ENCODE results near the gene UNC5A.

UNC5A gene

GRCh38 chr5:176889321-176890280, 79.2 kb downstream of the UNC5A start:
- H3K4me3 ChIP-seq (ENCODE audit: low read depth, low read length), result no peak overlapping the region
- DNase-seq (ENCODE audit: low read depth, low spot score), result no peak
- in situ Hi-C loops (cut with HindIII; ENCODE audit: low sequenced_read_pairs), result no loop called here
- no peak for TF ChIP-seq CTCF (IDR thresholded peaks at IDR 0.05; ENCODE audit: low read depth, low read length)

- in situ Hi-C loops (cut with HindIII; ENCODE audit: low sequenced_read_pairs), result no loop called here
- DNase-seq (ENCODE audit: low read depth, low spot score), result no peak
- no peak for TF ChIP-seq CTCF (IDR thresholded peaks at IDR 0.05; ENCODE audit: low read depth, low read length)
- H3K4me3 ChIP-seq (ENCODE audit: low read depth, low read length), result no peak overlapping the region
Measured at GRCh38 chr5:176890455-176891330, 80.3 kb downstream of the UNC5A start.

DNA sequence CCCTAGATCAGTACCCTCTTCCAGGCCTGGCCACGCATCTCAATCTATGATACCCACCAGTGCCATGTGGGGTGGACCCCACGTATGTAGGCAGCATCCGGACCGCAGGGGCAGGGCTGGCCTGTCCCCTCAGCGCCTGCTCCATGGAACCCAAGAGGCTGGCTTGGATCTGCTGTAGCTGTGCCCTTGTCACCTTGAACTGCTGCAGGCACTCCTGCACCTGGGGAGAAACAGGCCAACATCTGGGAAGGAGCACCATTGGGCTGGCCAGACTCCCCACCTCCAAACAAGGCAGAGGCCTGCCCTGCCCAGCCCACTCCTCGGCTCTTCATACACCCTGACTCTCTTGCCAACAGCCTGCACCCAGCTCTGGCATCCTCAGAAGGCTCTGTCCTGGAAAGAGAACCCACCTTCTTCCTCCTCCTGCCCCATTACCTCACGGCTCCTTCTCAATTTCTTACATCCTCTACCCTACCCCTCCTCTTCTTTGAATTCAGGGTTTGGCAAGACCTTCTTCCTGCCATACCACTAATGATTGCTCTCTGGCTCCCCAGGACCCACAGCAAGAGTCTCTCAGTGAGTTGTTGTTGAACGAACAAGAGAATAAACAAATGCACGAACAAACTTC, 81.1 kb downstream of the UNC5A start:
- TF ChIP-seq CTCF (IDR thresholded peaks at IDR 0.05; ENCODE audit: low read depth, low read length), result no peak
- no peak for DNase-seq (ENCODE audit: low read depth, low spot score)
- no peak overlapping the region for H3K4me3 ChIP-seq (ENCODE audit: low read depth, low read length)
- in situ Hi-C loops (cut with HindIII; ENCODE audit: low sequenced_read_pairs), result no loop called here

DNA sequence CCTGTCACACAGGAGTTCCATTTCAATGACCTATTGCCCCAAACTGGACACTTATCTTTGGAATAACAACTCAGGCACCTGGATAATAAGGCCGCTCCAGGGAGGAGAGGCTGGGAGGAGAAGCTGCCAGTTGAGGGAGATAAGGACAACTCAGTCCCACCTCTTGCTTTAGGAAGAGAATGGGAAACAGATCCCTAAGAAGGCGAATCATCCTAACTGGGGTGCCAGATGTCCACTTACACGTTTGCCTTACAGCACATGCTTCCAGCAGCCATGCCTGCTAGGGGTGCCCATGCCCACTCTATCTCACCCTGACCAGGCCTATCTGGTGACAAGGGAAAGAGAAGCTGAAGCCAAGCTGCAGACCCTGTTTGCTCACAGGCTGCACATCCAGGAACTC, 82.3 kb downstream of the UNC5A start:
- DNase-seq (ENCODE audit: low read depth, low spot score), result no peak
- no peak for TF ChIP-seq CTCF (IDR thresholded peaks at IDR 0.05; ENCODE audit: low read depth, low read length)
- in situ Hi-C loops (cut with HindIII; ENCODE audit: low sequenced_read_pairs), result no loop called here
- H3K4me3 ChIP-seq (ENCODE audit: low read depth, low read length), result no peak overlapping the region

DNA sequence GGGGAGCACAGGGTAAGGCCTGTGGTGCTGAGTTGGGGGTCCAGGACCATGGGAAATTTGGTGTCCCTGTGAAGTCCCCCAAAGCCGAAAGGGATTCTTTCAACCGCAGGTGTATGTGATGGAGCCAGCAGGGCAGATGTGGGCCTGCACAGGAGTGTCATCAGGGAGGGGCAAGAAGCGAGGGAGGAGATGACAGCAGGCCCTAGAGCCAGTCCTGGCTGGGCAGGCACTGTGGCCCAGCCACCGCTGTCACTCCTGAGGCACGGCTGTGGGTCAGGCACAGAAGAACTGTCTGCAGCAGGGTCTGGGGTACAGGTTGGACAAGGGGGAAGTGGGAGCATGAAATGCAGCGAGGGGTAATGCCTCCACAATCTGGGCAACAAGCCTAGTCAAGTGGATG, 83.9 kb downstream of the UNC5A start:
- in situ Hi-C loops (cut with HindIII; ENCODE audit: low sequenced_read_pairs), result no loop called here
- no peak overlapping the region for H3K4me3 ChIP-seq (ENCODE audit: low read depth, low read length)
- no peak for DNase-seq (ENCODE audit: low read depth, low spot score)
- TF ChIP-seq CTCF (IDR thresholded peaks at IDR 0.05; ENCODE audit: low read depth, low read length), result no peak

GRCh38 chr5:176895831-176896230, 85.5 kb downstream of the UNC5A start:
- no peak for DNase-seq (ENCODE audit: low read depth, low spot score)
- no peak overlapping the region for H3K4me3 ChIP-seq (ENCODE audit: low read depth, low read length)
- no peak for TF ChIP-seq CTCF (IDR thresholded peaks at IDR 0.05; ENCODE audit: low read depth, low read length)
- in situ Hi-C loops (cut with HindIII; ENCODE audit: low sequenced_read_pairs), result no loop called here

Measured in astrocyte of the spinal cord (primary cell).